Measurements from ENCODE around the gene AGPAT1. TPM values are rescaled to one million over a fixed set of nuclear protein-coding genes. Genes with fewer than 3 reads are reported as not detected.

The AGPAT1 gene
- total and polyA plus RNA-seq, 2 experiments from 2014 or later = 39.8 to 82.1 TPM

DNA sequence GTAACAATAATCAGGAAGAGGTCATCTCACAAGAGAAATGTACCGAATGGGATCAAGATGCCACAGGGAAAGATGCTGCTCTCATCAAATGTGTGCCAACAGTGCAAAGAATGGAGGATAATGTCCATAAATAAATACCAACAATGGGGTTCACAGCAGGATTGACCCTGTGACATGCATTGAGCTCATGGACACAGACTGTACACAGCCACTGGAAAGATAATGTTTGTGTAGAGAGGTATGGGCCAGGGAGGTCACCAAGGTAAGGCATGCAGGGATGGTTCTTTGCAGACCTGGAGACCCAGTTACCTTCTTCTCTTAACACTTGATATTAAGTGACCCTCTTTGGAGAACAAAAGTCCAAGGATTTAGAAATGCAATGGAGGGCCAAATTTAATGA, 1.5 kb downstream of the AGPAT1 start (continued):
- TF ChIP-seq, protein P1, sequence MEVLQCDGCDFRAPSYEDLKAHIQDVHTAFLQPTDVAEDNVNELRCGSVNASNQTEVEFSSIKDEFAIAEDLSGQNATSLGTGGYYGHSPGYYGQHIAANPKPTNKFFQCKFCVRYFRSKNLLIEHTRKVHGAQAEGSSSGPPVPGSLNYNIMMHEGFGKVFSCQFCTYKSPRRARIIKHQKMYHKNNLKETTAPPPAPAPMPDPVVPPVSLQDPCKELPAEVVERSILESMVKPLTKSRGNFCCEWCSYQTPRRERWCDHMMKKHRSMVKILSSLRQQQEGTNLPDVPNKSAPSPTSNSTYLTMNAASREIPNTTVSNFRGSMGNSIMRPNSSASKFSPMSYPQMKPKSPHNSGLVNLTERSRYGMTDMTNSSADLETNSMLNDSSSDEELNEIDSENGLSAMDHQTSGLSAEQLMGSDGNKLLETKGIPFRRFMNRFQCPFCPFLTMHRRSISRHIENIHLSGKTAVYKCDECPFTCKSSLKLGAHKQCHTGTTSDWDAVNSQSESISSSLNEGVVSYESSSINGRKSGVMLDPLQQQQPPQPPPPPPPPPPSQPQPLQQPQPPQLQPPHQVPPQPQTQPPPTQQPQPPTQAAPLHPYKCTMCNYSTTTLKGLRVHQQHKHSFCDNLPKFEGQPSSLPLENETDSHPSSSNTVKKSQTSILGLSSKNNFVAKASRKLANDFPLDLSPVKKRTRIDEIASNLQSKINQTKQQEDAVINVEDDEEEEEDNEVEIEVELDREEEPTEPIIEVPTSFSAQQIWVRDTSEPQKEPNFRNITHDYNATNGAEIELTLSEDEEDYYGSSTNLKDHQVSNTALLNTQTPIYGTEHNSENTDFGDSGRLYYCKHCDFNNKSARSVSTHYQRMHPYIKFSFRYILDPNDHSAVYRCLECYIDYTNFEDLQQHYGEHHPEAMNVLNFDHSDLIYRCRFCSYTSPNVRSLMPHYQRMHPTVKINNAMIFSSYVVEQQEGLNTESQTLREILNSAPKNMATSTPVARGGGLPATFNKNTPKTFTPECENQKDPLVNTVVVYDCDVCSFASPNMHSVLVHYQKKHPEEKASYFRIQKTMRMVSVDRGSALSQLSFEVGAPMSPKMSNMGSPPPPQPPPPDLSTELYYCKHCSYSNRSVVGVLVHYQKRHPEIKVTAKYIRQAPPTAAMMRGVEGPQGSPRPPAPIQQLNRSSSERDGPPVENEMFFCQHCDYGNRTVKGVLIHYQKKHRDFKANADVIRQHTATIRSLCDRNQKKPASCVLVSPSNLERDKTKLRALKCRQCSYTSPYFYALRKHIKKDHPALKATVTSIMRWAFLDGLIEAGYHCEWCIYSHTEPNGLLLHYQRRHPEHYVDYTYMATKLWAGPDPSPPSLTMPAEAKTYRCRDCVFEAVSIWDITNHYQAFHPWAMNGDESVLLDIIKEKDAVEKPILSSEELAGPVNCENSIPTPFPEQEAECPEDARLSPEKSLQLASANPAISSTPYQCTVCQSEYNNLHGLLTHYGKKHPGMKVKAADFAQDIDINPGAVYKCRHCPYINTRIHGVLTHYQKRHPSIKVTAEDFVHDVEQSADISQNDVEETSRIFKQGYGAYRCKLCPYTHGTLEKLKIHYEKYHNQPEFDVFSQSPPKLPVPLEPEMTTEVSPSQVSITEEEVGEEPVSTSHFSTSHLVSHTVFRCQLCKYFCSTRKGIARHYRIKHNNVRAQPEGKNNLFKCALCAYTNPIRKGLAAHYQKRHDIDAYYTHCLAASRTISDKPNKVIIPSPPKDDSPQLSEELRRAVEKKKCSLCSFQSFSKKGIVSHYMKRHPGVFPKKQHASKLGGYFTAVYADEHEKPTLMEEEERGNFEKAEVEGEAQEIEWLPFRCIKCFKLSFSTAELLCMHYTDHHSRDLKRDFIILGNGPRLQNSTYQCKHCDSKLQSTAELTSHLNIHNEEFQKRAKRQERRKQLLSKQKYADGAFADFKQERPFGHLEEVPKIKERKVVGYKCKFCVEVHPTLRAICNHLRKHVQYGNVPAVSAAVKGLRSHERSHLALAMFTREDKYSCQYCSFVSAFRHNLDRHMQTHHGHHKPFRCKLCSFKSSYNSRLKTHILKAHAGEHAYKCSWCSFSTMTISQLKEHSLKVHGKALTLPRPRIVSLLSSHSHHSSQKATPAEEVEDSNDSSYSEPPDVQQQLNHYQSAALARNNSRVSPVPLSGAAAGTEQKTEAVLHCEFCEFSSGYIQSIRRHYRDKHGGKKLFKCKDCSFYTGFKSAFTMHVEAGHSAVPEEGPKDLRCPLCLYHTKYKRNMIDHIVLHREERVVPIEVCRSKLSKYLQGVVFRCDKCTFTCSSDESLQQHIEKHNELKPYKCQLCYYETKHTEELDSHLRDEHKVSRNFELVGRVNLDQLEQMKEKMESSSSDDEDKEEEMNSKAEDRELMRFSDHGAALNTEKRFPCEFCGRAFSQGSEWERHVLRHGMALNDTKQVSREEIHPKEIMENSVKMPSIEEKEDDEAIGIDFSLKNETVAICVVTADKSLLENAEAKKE (CRISPR knock-in tag; IDR thresholded peaks at IDR 0.05) = no peak
- TF ChIP-seq, protein P2, sequence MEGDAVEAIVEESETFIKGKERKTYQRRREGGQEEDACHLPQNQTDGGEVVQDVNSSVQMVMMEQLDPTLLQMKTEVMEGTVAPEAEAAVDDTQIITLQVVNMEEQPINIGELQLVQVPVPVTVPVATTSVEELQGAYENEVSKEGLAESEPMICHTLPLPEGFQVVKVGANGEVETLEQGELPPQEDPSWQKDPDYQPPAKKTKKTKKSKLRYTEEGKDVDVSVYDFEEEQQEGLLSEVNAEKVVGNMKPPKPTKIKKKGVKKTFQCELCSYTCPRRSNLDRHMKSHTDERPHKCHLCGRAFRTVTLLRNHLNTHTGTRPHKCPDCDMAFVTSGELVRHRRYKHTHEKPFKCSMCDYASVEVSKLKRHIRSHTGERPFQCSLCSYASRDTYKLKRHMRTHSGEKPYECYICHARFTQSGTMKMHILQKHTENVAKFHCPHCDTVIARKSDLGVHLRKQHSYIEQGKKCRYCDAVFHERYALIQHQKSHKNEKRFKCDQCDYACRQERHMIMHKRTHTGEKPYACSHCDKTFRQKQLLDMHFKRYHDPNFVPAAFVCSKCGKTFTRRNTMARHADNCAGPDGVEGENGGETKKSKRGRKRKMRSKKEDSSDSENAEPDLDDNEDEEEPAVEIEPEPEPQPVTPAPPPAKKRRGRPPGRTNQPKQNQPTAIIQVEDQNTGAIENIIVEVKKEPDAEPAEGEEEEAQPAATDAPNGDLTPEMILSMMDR (conservative IDR thresholded peaks at IDR 0.05; ENCODE audit: low read depth in 2 of 2) = no peak
- TF ChIP-seq, protein P3, sequence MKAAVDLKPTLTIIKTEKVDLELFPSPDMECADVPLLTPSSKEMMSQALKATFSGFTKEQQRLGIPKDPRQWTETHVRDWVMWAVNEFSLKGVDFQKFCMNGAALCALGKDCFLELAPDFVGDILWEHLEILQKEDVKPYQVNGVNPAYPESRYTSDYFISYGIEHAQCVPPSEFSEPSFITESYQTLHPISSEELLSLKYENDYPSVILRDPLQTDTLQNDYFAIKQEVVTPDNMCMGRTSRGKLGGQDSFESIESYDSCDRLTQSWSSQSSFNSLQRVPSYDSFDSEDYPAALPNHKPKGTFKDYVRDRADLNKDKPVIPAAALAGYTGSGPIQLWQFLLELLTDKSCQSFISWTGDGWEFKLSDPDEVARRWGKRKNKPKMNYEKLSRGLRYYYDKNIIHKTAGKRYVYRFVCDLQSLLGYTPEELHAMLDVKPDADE (IDR thresholded peaks at IDR 0.05) = no peak

DNA sequence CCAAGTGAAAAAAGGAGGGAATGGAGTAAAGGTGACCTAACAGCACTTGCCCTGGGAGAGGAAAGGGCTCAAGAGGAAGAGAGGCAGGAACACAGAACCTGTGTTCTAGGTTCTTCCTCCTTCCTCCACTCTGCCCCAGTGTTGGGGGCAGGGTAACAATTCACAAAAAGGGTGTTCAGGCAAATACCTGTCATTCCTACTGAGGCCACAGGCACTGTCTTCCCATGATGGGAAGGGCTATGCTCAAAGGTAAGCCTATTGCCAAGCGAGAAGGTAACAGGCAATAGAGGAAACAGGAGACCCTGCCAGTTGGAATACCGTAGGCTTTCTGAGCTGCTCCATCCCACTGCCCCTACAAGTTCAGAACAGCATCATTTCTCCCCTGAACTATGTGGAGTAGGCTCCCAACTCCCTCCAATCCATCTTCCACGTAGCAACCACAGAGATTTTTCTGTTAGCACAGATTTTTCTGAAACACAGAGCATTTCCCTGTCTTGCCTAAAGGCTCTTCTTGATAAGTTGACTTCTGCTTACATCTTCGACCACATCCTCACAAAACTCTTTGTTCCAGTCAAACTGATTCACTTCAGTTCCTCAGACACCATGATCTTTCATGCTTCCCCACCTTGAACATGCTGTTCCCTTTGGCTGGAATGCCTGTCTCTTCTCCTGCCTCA, 2.7 kb downstream of the AGPAT1 start:
- Mint-ChIP-seq H3K27me3 (ENCODE audit: insufficient read depth, low read depth, poor library complexity) (peaks cover 18% of the 10 kb centered on the region), H3K4me3 (peak overlapping the region; percentile 31; the same call in 2 of the 3 replicates), H3K4me1 (peaks cover 29% of the 10 kb centered on the region)
- TF ChIP-seq CREB1 (CRISPR knock-in tag; IDR thresholded peaks at IDR 0.05; ENCODE audit: low read depth) (no peak), EZH2phosphoT487 (IDR thresholded peaks at IDR 0.05; ENCODE audit: unreplicated experiment) (no peak)
- TF ChIP-seq, protein P3 (IDR thresholded peaks at IDR 0.05) = no peak

More for the DNA sequence above, 2.7 kb downstream of the AGPAT1 start:
- no peaks in the 10 kb centered on the region for H3K9me3 Mint-ChIP-seq
- no peaks in the 10 kb centered on the region for H3K27me3 ChIP-seq (ENCODE audit: insufficient read depth)
- H3K36me3 Mint-ChIP-seq (ENCODE audit: low read depth) = peaks cover 36% of the 10 kb centered on the region
- no peaks in the 10 kb centered on the region; the same call in 1 of the 2 replicates for H3K36me3 ChIP-seq (ENCODE audit: insufficient read depth)
- no peaks in the 10 kb centered on the region for H3K9me2 ChIP-seq (ENCODE audit: insufficient read depth)
- ATAC-seq = no peak
- H3K4me1 ChIP-seq (ENCODE audit: insufficient read depth) = peaks cover 18% of the 10 kb centered on the region
- H3K79me2 ChIP-seq (replicated peaks; ENCODE audit: insufficient read depth) = peaks cover 41% of the 10 kb centered on the region
- H3K4me2 ChIP-seq = peak overlapping the region; percentile 48; the same call in 1 of the 2 replicates
- H3K27ac Mint-ChIP-seq = peak overlapping the region; percentile 41
- DNase-seq (ENCODE audit: low spot score) = peak; percentile 51
- 0 out of 2 replicates have a peak, but pooled peaks cover 7% of the 10 kb centered on the region for H3F3A ChIP-seq (replicated peaks; ENCODE audit: low read depth)
- H3K4me3 ChIP-seq = peak overlapping the region; percentile 21; the same call in 1 of the 2 replicates
- H2AFZ ChIP-seq = no peak overlapping the region
- H3K27ac ChIP-seq (ENCODE audit: low read depth) = peak overlapping the region; percentile 41; the same call in 1 of the 2 replicates
- peaks cover 19% of the 10 kb centered on the region; the same call in 1 of the 2 replicates for H4K20me1 ChIP-seq (replicated peaks; ENCODE audit: insufficient read depth)

Data from GM23338 (cell line).